NCI-H2227 (cell line): Measurements from ENCODE around the gene IRF5.
A peak's percentile ranks its signal among the peaks of the same experiment; 100 is the strongest.

Experiments used
- DNase-seq: peaks from one replicate; lab custom pipeline; 2025; ENCODE audit not compliant: unreplicated experiment; lab: John Stamatoyannopoulos, UW

Gene IRF5

GRCh38 chr7:128937647-128938543 lies at the start of gene IRF5:
IRF5 (plus strand) TSS chr7:128937927; CDS start chr7:128942082, 4,155 bp downstream.
- DNase-seq, result peak; percentile 67

- no peak for DNase-seq
These were observed 49.5 kb upstream of the IRF5 start for GRCh38 chr7:128888039-128888755.

- no peak for DNase-seq
These were observed 49.0 kb upstream of the IRF5 start for GRCh38 chr7:128888756-128889095.

DNA sequence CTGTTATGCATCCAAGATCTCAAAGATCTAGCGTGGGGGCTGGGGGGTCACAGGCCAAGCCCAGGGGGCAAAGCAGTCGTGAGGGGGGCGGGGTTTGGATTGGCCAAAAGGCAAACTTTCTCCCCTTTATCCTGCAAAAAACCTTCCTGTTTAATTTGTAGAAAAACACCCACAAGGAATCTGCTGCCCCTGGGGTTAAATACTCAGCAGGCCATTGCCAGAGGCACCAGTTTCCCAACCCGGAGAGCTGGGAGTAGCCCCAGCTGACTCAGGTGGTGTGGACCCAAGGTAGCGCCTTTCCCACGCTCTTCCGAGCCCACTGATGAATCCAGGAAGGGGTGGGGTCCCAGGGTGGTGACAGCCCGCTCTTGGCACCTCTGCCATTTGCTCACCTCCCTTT lies 48.6 kb upstream of the IRF5 start:
- no peak for DNase-seq

DNA sequence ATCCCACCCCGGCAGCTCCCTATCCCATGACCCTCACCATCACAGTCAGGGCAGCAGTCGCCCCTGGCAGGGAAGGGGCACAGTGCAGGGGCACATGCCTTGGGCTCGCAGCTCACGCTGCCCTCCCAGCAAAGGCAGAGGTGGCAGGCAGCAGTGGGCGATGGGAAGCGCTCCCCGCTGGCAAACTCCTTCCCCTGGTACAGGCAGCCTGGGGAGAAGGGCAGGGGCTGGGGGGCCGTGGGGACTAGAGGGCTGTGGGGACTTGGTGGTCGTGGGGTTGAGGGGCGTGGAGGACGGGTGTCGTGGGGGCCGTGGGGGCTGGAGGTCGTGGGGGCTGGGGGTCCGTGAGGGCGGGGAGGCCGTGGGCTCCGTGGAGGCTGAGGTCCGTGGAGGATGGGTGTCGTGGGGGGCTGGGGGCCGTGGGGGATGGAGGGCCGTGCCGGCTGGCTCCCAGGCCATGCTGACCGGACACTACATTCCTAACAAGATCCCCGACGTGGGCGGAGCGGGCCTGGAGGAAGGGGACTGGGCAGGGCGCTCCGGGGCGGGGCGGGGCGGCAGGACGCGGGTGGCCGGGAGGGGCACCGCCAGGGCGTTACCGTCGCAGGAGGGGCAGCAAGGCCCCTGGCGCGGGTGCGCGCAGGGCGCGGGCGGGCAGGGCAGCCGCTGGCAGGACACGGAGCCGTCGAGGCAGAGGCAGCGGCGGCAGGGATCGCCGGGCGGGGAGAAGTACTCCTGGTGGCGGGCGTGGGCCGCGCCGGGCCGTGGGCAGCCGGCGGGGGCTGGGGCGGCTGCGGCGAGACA lies 47.2 kb upstream of the IRF5 start:
- DNase-seq, result peak; percentile 36

DNA sequence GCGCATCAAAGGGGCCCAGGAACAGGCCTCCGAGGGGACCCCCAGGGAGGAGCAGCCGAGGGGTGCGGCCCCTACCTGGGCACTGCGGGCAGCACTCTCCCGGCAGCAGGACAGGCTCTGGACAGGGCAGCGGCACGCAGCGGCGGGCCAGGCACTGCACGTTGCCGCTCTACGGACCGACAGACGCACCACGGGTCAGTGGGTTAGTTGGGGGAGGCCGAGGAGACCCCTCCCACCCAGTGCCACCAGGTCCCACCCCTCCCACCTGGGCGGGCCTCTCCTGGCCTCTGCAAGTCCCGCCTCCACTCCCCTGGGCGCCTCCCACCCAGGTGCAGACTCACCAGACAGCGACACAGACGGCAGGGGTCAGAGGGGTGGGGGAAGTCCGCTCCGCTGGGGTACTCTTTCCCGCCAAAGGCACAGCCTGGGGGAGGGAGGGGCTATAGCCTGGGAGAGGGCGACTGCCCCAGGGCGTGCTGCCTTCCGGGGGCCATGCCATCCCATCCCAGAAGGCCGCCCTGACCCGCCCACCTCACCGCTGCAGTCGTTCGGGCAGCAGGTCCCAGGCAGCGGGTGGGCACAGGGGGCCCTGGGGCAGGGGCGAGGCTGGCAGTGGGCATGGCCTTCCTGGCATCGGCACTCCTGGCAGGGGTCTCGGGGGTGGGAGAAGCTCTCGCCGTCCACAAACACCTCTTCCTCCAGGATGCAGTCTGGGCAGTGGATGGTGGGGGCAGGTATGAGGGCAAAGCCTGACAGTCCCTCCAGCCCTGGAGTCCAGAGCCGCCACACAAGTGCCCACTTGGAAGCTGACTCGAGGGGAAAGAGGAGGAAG lies 46.4 kb upstream of the IRF5 start:
- DNase-seq, result no peak

- no peak for DNase-seq
These were observed 45.8 kb upstream of the IRF5 start for GRCh38 chr7:128891942-128892269.

DNA sequence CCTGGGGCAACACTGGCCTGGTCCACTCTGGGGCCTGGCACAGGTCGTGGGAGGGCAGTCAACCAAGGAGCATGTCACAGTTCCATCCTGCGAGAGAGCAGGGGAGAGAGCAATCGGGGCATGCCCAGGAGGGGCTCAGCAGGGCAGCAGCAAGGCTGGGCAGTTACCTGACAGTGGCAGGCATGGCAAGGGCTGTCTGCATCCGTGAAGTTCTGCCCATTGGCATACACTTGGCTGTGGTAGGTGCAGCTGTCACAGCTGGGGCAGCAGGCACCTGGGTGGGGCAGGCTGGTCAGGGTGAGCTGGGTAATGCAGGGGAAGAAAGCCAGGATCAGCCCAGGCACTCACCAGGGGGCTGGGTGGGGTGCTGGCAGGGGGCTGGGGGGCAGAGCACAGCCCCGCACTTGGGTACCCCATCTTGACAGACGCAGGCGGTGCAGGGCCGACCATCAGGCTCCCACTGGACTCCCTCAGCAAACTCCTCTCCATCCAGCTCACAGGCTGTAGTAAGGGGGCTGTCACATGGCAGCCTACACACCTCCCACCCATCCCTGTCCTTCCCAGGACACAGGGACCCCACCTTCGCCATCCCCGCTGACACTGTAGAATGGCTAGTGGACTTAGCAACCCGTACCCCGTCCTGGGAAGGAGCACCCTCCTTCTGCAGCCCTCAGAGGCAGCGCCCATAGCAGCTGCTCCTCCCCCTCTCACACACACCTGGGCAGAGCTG lies 45.0 kb upstream of the IRF5 start:
- DNase-seq, result no peak

DNA sequence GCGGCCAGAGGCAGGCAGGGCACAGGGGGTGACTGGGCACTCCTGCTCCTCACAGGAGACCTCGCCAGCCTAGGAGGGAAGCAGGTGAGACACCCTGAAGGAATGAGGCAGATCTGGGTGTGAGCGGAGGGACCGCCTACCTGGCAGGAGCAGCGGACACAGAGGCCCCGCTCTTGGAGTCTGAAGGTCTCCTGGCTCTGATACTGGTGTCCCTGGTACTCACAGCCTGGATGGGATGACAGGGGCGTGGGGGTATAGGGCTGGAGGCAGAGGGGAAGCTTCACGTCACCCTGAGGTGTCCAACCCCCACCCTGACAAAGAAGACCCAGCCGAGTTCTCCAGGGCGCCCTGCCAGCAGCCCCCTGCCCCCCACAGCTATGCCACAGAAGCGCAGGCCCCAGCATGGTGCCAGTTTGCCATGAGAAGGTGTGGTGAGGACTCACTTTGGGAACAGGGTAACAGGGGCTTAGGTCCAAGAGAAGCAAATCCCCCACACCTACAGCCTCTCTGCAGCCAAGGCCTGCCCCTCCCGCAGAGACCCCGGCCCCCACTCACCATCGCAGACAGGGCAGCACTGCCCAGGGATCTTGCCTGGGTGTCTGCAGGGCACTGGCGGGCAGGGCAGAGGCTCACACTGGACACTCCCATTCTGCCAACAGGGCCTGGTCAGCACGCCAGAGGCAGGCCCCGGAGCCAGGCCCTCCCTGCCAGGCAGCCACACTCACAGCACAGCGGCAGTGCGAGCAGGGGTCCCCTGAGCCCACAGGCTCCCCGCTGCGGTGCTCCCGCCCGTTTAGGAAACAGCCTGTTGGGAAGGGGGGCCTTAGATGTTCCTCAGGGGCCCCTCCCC lies 44.3 kb upstream of the IRF5 start:
- no peak for DNase-seq

GRCh38 chr7:128894101-128894440 lies 43.7 kb upstream of the IRF5 start:
- no peak for DNase-seq

DNA sequence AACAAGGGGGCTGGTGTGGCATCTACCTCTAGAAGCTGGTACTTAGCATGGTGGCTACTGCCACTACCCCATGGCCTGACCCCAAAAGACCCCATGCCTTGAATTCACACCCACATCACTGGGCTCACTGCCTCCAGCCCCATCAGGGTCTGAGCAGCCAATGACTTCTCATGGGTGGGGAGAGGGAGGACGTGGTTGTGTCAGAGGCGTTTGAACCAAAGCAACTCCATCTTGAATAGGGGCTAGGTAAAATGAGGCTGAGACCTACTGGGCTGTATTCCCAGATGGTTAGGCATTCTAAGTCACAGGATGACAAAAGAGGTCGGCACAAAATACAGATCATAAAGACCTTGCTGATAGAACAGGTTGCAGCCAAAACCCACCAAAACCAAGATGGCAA lies 42.4 kb upstream of the IRF5 start:
- DNase-seq, result no peak

GRCh38 chr7:128899392-128899791 lies 38.3 kb upstream of the IRF5 start:
- no peak for DNase-seq

- no peak for DNase-seq
These were observed 37.5 kb upstream of the IRF5 start for GRCh38 chr7:128900237-128900636.

- DNase-seq, result no peak
These were observed 34.8 kb upstream of the IRF5 start for GRCh38 chr7:128902761-128903585.

DNA sequence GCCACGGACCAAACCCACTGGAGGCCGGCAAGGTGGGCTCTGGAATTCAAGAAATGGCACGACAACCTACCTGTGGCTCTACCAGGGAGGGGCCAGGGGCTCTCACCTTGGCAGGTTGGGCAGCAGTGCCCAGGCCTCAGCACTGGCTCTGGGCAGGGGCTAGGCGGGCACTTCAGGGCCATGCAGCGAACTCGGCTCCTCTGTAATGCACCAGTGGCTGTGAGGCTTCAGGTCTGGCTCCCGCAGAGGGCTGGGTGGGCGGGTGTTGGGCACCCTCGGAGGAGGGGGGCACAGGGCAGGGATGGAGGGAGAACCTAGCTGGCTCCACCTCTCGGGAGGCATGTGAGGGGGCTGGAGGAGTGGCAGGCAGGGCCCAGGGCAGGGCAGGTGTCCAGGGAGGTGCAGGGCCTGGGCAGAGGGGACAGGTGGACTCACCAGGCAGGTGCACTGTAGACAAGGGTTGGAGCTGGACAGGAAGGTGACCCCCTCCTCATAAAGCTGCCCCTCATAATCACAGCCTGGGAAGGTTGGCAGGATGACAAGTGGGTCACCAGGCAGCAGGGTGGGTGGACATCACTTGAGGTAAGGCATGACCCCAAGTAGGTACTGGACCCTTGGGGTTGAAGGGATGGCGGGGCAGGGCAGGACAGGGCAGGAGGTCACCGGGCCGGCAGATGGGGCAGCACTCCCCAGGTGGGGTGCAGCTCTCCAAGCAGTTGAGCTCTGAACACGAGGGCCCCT lies 33.9 kb upstream of the IRF5 start:
- DNase-seq, result no peak

GRCh38 chr7:128904381-128905197 lies 33.1 kb upstream of the IRF5 start:
- peak; percentile 82 for DNase-seq
